C4-2B (cell line): ENCODE measurements around the gene IL36B.

Experiments
- H3K27ac ChIP-seq: fragments of 450-650 bp; 2 replicates; pipeline ENCODE4 v1.5.1; 2017
- CTCF ChIP-seq: fragments of 450-650 bp; conservative IDR thresholded peaks from 2 replicates; pipeline ENCODE4 v1.5.1; 2017; ENCODE audit warnings: mild to moderate bottlenecking
- ZFX ChIP-seq: fragments of 450-650 bp; IDR thresholded peaks from 2 replicates; pipeline ENCODE4 v1.6.1; 2017

The IL36B gene

GRCh38 chr2:113010088-113010487, 42.6 kb downstream of the IL36B start:
- TF ChIP-seq ZFX: no peak
- TF ChIP-seq CTCF: no peak
- H3K27ac ChIP-seq: no peak overlapping the region

- H3K27ac ChIP-seq: no peak overlapping the region
- TF ChIP-seq ZFX: no peak
- TF ChIP-seq CTCF: no peak
Observed at GRCh38 chr2:113009622-113010021, 43.0 kb downstream of the IL36B start.

GRCh38 chr2:113007250-113007649, 45.4 kb downstream of the IL36B start:
- TF ChIP-seq CTCF (no peak), ZFX (no peak)
- H3K27ac ChIP-seq: no peak overlapping the region

- TF ChIP-seq ZFX: no peak
- no peak for TF ChIP-seq CTCF
- H3K27ac ChIP-seq: no peak within 1 kb of the TSS
Observed at GRCh38 chr2:113005030-113005509, 47.6 kb downstream of the IL36B start, which contains the start of gene IL36A. Gene IL36A (plus strand): TSS chr2:113005459. CDS start chr2:113005872, 413 bp downstream.

GRCh38 chr2:113002677-113003076, 50.0 kb downstream of the IL36B start:
- H3K27ac ChIP-seq: no peak overlapping the region
- TF ChIP-seq CTCF (no peak), ZFX (no peak)

- no peak for TF ChIP-seq ZFX
- no peak for TF ChIP-seq CTCF
- no peak overlapping the region for H3K27ac ChIP-seq
Observed at GRCh38 chr2:113000436-113000835, 52.2 kb downstream of the IL36B start.

- no peak overlapping the region for H3K27ac ChIP-seq
- no peak for TF ChIP-seq CTCF
Observed at GRCh38 chr2:112997151-112997550, 55.5 kb downstream of the IL36B start.
